Measurements from ENCODE around the gene HOMER2. TPM values are rescaled to one million over a fixed set of nuclear protein-coding genes. Genes with fewer than 3 reads are reported as not detected.

Gene HOMER2
- total and polyA plus RNA-seq, 2 of the 13 experiments (the other 11 are each of a cell fraction or from before 2014, with no cell fraction given), result 12.9 to 14.1 TPM

GRCh38 chr15:82972990-82973389, 20.5 kb upstream of the HOMER2 start (continued):
- no peak for TF ChIP-seq FOXJ3 (CRISPR knock-in tag; IDR thresholded peaks at IDR 0.05; ENCODE audit: borderline replicate concordance)
- TF ChIP-seq FOXK1 (CRISPR knock-in tag; IDR thresholded peaks at IDR 0.05; ENCODE audit: borderline replicate concordance, low read depth), result no peak
- TF ChIP-seq PPARG (CRISPR knock-in tag; conservative IDR thresholded peaks at IDR 0.05), result no peak
- TF ChIP-seq ARID4A (CRISPR knock-in tag; IDR thresholded peaks at IDR 0.05; ENCODE audit: borderline replicate concordance), result no peak
- TF ChIP-seq SMC3 (IDR thresholded peaks at IDR 0.05; ENCODE audit: low read length), result no peak
- no peak for TF ChIP-seq FOXO4 (CRISPR knock-in tag; conservative IDR thresholded peaks at IDR 0.05)
